ENCODE data around the gene ZNF200. TPM values are rescaled to one million over a fixed set of nuclear protein-coding genes. Genes with fewer than 3 reads are reported as not detected.

ZNF200 gene
- total and polyA plus RNA-seq, 2 of the 13 experiments (the other 11 are each of a cell fraction or from before 2014, with no cell fraction given) = 3.5 to 16.5 TPM

- TF ChIP-seq ZMAT5 (CRISPR knock-in tag; IDR thresholded peaks at IDR 0.05; ENCODE audit: borderline replicate concordance, low read depth) (no peak), CBX2 (IDR thresholded peaks at IDR 0.05; ENCODE audit: low read depth, low read length) (no peak), CBX2 (CRISPR knock-in tag; IDR thresholded peaks at IDR 0.05; ENCODE audit: low read depth) (no peak), ZNF367 (CRISPR knock-in tag; IDR thresholded peaks at IDR 0.05; ENCODE audit: borderline replicate concordance) (peak; percentile 83; the same call in 1 of the 2 replicates), ZNF883 (CRISPR knock-in tag; IDR thresholded peaks at IDR 0.05; ENCODE audit: not compliant biosample characterization) (peak; percentile 92), RARG (CRISPR knock-in tag; IDR thresholded peaks at IDR 0.05; ENCODE audit: low read depth) (0 out of 2 replicates have a peak, but pooled peaks have one; percentile 51), ZNF709 (CRISPR knock-in tag; IDR thresholded peaks at IDR 0.05) (peak; percentile 47; the same call in 1 of the 2 replicates), ZNF775 (CRISPR knock-in tag; IDR thresholded peaks at IDR 0.05; ENCODE audit: borderline replicate concordance) (no peak), ZFP1 (CRISPR knock-in tag; IDR thresholded peaks at IDR 0.05) (no peak; the same call in 1 of the 2 replicates), ZNF790 (CRISPR knock-in tag; IDR thresholded peaks at IDR 0.05; ENCODE audit: borderline replicate concordance) (no peak), TEF (CRISPR knock-in tag; IDR thresholded peaks at IDR 0.05) (no peak; the same call in 1 of the 2 replicates), ZNF101 (CRISPR knock-in tag; IDR thresholded peaks at IDR 0.05; ENCODE audit: borderline replicate concordance, low read depth) (no peak), SP5 (CRISPR knock-in tag; IDR thresholded peaks at IDR 0.05; ENCODE audit: borderline replicate concordance, low read depth) (0 out of 2 replicates have a peak, but pooled peaks have one; percentile 17), ZFP90 (CRISPR knock-in tag; IDR thresholded peaks at IDR 0.05; ENCODE audit: borderline replicate concordance) (no peak), ZBTB3 (CRISPR knock-in tag; IDR thresholded peaks at IDR 0.05; ENCODE audit: borderline replicate concordance, low read depth) (no peak), ZMYM2 (CRISPR knock-in tag; IDR thresholded peaks at IDR 0.05) (0 out of 2 replicates have a peak, but pooled peaks have one; percentile 64), GATAD1 (CRISPR knock-in tag; IDR thresholded peaks at IDR 0.05) (peak; percentile 95), HDAC6 (IDR thresholded peaks at IDR 0.05; ENCODE audit: low read depth, low read length) (no peak), ZNF674 (CRISPR knock-in tag; IDR thresholded peaks at IDR 0.05; ENCODE audit: low read depth) (no peak), MLLT10 (CRISPR knock-in tag; IDR thresholded peaks at IDR 0.05) (no peak), ZNF136 (CRISPR knock-in tag; IDR thresholded peaks at IDR 0.05; ENCODE audit: low read depth) (no peak; the same call in 1 of the 2 replicates), ZNF570 (CRISPR knock-in tag; IDR thresholded peaks at IDR 0.05; ENCODE audit: borderline replicate concordance) (no peak), KLF11 (CRISPR knock-in tag; IDR thresholded peaks at IDR 0.05) (0 out of 2 replicates have a peak, but pooled peaks have one; percentile 81), ZNF17 (CRISPR knock-in tag; IDR thresholded peaks at IDR 0.05) (no peak), THAP9 (CRISPR knock-in tag; IDR thresholded peaks at IDR 0.05; ENCODE audit: borderline replicate concordance) (peak; percentile 82), KLF16 (CRISPR knock-in tag; IDR thresholded peaks at IDR 0.05) (peak in 1 of 2 experiments; percentile 78; a peak in 2 of 4 replicates), ZNF83 (CRISPR knock-in tag; IDR thresholded peaks at IDR 0.05; ENCODE audit: borderline replicate concordance) (peak; percentile 91; the same call in 1 of the 2 replicates)
These were observed at the start of gene ZNF200 (continued) for GRCh38 chr16:3234857-3235561.

Data from HepG2 (cell line).